Right ventricle myocardium superior (tissue), 1 donor: ENCODE results near the gene STRIP2. TPM values are rescaled to one million over a fixed set of nuclear protein-coding genes. Genes with fewer than 3 reads are reported as not detected.
"Not testable (repeated sequence)": the region's sequence is repeated elsewhere in the genome, so short reads cannot be mapped to it uniquely, and the experiment has no call there.

Experiments
- ATAC-seq: fragments of 200-7000 bp; cut with Tn5 transposase; one replicate; pipeline ENCODE4 v1.9.1; 2020; ENCODE audit warnings: mild to moderate bottlenecking; ENCODE audit not compliant: poor library complexity
- DNase-seq: peaks from one replicate; pipeline ENCODE4 v3.0.0-alpha.2; 2020
- intact Hi-C: fragments of 100-400 bp; cut with DNase I; formaldehyde crosslinking; loops from one replicate; pipeline ENCODE4 v1.11.2; 2022
- total RNA-seq: library from RNA; stranded (reverse); fragmentation: NEBNext Ultra II Directional; extraction: Animal tissue kit (Norgen Biotek cat#: 25700); gene quantifications from one replicate; pipeline ENCODE4 v1.2.1, GENCODE V29; 2021
- donor health status: DM: no; HTN: yes; CAD: no; lungs with severe emphysema.

STRIP2 gene
- total RNA-seq, 1 donor from 2014 or later, result 16.2 TPM

DNA sequence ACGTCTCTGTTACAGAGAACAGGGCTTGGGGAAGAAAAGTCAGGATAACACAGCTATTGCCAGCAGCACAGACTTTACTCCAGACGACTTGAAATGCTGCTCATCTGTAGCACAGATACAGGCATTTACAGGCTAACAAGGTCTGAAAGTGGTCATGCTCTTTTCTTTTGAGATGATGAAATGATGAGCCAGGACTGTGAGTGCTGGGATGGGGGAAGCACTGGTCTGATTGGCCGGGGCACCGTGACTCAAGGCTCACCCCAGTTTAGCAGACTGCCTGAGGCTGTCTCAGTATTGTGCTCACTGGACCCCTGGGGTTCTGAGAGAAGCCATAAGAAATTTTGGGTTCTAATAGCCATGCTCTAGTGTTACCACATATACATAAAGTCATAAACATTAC lies 80.5 kb downstream of the STRIP2 start:
- intact Hi-C loops, result no loop called here
- DNase-seq (no peak), ATAC-seq (no peak)

- no peak for ATAC-seq
- intact Hi-C loops, result no loop called here
Observed at GRCh38 chr7:129515381-129515780, 81.1 kb downstream of the STRIP2 start.

DNA sequence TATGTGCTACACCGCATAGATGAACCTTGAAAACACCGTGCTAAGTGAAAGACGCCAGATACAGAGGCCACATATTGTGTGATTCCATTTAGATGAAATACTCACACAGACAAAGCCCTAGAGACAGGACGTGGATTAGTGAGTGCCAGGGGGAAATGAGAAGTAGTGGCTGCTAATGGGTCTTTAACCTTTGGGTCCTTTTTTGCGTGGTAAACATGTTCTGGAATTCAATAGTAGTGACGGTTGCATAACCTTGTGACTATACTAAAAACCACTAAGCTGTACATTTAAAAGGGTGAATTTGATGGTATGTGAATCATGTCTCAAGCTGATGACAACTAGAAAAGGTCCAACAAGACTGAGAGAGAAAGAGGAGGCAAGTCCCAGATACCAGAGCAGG lies 83.7 kb downstream of the STRIP2 start:
- ATAC-seq (no peak), DNase-seq (no peak)
- intact Hi-C loops, result no loop called here

More at GRCh38 chr7:129515381-129515780, 81.1 kb downstream of the STRIP2 start:
- no peak for DNase-seq

DNA sequence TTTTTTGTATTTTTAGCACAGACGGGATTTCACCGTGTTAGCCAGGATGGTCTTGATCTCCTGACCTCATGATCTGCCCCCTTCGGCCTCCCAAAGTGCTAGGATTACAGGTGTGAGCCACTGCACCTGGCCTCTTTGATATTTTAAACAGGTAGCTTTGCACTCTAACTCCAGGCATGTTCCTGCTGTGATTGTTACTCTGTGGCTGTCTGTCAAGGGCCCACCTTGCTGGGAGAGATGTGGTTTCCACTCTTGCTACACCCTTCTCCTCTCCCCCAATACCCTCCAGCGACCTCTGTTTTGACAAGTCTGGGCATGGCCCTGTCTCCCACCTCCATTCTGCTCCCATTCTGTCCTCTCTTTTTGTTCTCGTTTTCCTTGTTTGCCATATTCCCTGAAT lies 85.2 kb downstream of the STRIP2 start:
- intact Hi-C loops, result no loop called here
- ATAC-seq, result no peak
- DNase-seq, result no peak

GRCh38 chr7:129522088-129522970 lies 88.1 kb downstream of the STRIP2 start:
- intact Hi-C loops, result no loop called here
- DNase-seq (no peak), ATAC-seq (no peak)

DNA sequence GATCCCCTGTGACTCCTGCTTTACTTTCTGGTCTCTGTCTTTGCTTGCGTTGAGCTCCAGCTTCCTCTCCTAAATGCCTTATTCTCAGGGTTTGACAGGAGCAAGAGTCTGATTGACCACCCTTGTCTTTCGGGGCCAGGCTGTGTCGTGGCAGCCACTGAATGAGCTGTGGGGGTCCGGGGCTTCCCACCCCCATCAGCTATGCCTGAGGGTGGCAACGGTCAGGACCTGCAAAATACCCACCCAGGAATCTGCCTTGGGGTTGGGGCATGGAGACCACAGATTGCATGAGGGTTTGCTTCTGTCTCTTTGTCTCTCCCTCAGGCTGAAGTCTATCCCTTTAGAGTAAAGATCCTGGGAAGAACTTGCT lies 88.7 kb downstream of the STRIP2 start:
- ATAC-seq, result no peak
- intact Hi-C loops, result no loop called here
- no peak for DNase-seq

DNA sequence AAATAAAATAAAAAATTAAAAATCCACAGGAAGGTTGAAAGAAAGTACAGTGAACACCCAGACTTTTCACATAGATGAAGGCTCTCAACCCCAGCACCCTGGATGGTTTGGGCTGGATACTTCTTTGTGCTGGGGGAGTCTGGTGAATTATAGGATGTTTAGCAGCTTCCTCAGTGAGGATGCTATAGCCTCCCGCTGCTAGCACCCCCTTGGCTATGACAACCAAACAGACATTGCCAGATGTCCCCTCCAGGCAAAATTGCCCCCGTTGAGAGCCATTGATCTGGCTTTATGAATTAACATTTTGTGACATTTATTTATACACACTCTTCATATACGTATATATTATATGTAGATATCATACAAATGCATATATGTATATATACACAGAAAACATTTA lies 89.7 kb downstream of the STRIP2 start:
- ATAC-seq (no peak), DNase-seq (no peak)
- intact Hi-C loops, result no loop called here

GRCh38 chr7:129524405-129524804 lies 90.2 kb downstream of the STRIP2 start:
- ATAC-seq, intact Hi-C loops: not testable (repeated sequence)
- DNase-seq, result peak; percentile 61

GRCh38 chr7:129525225-129525862 lies 91.1 kb downstream of the STRIP2 start:
- no peak for DNase-seq
- ATAC-seq, result no peak
- intact Hi-C loops, result no loop called here

- ATAC-seq, result no peak
- no peak for DNase-seq
- intact Hi-C loops, result no loop called here
Observed at GRCh38 chr7:129529643-129530042, 95.4 kb downstream of the STRIP2 start.

DNA sequence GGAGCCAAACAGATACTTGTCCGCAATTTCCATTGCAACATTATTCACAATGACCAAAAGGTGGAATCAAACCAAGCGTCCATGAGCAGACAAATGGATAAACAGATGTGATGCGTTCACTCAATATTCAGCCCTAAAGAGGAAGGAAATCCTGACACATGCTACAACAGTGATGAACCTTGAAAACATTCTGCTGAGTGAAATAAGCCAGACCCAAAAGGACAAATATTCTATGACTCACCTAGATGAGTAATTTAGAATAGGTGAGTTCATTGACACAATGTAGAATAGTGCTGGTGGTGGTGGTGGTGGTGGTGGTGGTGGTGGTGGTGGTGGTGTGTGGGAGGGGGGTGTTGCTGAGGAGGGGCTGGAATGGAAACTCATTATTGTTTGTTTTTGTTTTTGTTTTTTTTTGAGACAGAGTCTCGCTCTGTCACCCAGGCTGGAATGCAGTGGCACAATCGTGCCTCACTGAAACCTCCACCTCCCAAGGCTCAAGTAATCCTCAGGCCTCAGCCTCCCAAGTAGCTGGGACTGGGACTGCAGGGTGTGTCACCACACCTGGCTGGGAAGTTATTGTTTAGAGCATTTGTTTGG lies 96.7 kb downstream of the STRIP2 start:
- intact Hi-C loops, result no loop called here
- DNase-seq, result no peak
- ATAC-seq, result no peak

DNA sequence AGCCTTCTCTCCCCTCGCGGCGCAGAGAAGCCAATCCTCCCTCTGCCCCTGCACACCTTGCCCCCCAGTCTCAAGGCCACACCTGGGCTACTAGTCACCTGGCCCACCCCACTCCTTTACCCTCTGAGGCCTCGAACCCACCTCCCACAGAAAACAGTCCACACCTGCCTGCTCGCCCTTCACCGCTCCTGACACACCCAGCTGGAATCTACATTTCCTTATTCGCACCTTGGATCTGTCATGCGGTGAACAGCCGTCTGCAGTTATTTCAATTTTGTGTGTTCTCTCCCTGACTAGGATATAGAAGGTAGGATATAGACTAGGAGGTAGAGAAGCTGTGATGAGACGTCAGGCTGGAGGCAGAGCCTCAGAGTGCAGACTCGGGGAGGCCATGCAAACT lies 97.5 kb downstream of the STRIP2 start:
- intact Hi-C loops, result no loop called here
- no peak for DNase-seq
- no peak for ATAC-seq

DNA sequence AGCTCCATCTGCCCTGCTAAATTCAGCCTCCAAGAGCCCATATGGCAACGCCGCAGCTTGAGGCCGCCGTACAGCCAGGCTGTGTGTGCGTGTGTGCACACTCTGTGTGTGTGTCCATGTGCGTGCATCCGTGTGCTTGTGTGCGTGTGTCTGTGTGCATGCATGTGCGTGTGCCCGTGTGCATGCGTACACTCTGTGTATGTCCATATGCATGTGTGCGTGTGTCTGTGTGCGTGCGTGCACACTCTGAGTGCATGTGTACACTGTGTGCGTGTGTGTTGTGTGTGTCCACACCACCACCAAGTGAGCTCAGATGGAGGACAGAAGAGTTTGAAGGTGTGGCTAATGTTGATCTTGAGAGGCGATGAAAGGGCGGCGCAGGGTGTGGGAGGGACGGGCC lies 98.1 kb downstream of the STRIP2 start:
- intact Hi-C loops, result no loop called here
- ATAC-seq (no peak), DNase-seq (no peak)

DNA sequence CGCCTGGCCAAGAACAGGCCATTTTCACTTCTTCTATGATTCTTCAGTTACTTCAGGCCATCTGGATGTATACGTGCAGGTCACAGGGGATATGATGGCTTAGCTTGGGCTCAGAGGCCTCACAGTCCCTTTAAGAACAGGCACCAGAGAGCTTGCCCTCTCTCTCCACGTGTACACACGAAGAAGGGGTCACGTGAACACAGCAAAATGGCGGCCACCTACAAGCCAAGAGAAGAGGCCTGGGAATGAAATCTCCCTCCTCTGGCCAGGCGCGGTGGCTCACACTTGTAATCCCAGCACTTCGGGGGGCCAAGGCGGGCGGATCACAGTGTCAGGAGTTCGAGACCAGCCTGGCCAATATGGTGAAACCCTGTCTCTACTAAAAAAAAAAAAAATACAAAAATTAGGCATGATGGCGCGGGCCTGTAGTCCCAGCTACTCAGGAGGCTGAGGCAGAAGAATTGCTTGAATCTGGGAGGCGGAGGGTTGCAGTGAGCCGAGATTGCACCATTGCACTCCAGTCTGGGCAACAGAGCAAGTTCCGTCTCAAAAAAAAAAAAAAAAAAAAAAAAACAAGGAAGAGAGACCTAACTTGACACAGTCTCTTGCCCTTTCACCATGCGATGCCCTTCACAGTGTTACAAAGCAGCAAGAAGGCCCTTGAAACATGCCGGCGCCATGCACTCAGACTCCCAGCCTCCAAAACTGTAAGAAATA lies 100.5 kb downstream of the STRIP2 start:
- ATAC-seq, intact Hi-C loops, DNase-seq: not testable (repeated sequence)

- DNase-seq, result no peak
- intact Hi-C loops, result no loop called here
- no peak for ATAC-seq
Observed at GRCh38 chr7:129535896-129536295, 101.7 kb downstream of the STRIP2 start.

- intact Hi-C loops, result no loop called here
- DNase-seq (no peak), ATAC-seq (no peak)
Observed at GRCh38 chr7:129536323-129536722, 102.1 kb downstream of the STRIP2 start.
